HG02798 (cell line): ENCODE measurements around the gene CRACR2B.

Experiments
- ATAC-seq: cut with Tn5 transposase; IDR thresholded peaks from one replicate; pipeline ENCODE4 v1.9.1; 2021; ENCODE audit warnings: mild to moderate bottlenecking; ENCODE audit not compliant: unreplicated experiment, poor library complexity

Gene CRACR2B

GRCh38 chr11:863910-864827 lies 36.5 kb downstream of the CRACR2B start:
- no peak for ATAC-seq

- ATAC-seq: no peak
Observed at GRCh38 chr11:864898-865297, 37.2 kb downstream of the CRACR2B start.

- ATAC-seq: no peak
Observed at GRCh38 chr11:865462-866430, 38.0 kb downstream of the CRACR2B start.

- no peak for ATAC-seq
Observed at GRCh38 chr11:866481-866880, 38.8 kb downstream of the CRACR2B start.

GRCh38 chr11:867856-868358 lies 40.2 kb downstream of the CRACR2B start:
- no peak for ATAC-seq

DNA sequence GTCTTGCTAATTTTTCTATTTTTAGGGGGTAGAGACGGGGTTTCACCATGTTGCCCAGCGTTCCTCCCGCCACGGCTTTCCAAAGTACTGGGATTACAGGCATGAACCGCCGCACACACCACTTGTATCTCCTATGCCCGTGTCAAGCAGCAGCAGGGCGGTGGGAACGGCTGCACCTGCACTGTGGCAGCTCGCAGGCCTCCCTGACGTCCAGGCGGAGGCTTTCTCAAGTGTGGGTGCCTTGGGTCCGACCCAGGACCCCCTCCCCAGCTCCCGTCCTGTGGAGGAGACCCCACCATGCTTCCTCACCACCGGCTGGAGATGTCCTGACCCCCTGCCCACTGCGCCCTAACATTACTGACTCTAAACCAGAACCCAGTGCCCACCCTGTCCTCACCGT lies 40.7 kb downstream of the CRACR2B start:
- no peak for ATAC-seq

DNA sequence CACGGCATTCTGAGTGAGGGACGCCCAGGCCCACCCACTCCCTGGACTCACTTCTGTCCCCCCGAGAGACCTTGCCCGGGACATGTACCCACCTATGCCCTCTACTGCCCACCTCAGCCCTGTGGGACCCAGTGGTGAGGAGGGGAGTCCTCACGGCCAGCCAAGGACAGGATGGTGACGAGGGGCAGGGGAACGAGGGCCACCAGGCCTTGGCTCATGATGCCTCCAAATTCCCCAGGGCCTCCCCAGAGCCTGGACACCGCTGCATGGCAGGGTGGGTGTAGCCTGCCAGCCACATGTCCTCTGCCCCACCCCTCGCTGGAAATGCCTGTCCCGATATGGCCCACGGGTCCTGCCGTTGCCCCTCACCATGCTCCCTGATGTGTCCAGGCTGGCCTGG lies 41.1 kb downstream of the CRACR2B start:
- no peak for ATAC-seq

DNA sequence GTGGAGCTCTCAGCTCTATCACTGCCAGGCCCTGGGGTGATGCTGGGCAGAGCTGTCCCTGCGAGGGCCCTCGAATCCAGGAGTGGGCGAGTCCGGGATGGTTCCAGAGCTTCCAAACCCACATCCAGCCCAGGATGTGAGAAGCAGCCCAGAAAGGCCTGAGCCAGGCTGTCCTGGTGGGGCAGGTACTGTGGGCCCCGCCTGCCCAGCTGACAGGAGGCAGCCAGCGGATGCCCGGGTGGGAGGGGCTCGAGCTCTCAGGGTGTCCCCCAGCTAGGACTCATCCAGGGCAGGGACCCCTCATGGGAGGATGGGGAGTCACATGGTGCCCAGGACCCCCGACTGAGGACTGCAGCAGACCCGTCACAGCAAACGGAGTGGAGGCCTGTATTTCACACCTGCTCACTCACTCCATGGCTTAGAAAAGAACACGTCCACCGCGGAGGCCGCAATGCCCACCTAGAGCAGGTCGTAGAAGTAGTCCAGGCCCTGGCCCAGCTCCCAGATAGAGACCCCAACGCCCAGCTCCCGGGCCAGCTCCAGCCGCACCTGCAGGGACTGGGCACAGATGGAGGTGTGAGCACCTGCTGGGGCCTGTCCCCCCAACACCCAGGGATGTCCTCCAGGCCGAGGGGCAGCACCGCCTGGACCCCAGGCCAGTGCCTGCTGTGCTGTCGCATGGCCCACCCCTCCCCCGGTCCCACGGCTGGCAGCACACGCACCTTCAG lies 41.8 kb downstream of the CRACR2B start:
- no peak for ATAC-seq

DNA sequence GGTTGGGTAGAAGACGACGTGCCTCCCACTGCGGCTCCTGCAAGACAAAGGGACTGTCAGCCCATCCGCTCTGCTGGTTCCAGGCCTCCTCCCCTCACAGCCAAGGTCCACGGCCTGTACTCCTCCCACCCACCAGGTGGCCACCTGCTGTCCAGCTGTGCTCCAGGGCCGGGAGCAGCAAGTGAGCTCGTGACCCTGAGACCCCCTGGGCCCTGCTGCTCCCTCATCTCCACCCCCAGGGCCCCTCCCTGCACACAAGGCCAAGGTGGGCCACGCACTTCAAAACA lies 42.4 kb downstream of the CRACR2B start:
- no peak for ATAC-seq

DNA sequence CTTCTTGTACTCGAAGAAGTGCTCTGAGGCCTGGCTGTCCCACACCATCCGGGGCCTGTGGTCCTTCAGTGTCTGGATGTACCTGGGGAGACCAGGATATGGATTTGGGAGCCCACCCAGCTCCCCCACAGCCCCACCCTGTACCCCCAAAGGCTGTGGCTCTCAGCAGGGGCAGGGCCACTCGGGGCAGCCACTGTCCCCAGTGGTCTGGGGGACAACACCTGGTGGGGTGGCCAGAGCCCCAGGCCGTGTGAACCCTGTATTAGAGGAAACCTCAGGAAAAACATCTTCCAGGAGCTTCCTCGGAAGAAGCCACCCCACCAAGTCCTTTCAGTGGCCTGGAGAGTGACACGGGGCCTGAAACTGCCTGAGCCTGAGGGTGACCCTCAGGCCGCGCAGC lies 42.7 kb downstream of the CRACR2B start:
- no peak for ATAC-seq

DNA sequence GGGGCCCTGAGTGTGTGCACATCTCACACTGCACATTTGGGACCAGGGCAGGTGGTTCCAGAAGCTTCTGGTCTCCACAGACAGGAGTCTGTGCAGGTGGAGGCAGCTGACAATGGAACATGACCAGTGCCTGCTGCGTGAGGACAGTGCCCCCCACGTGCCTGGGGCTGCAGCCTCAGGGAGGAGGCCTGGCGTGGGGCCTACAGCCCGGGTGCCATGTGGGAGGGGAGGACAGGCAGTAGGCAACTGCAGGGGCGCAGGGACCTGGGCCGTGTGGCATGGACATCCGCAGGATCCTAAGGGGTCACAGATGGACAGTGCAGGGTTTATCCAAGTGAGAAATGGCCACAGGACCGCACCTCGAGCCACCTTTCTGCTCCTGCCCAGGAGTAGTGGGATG lies 43.8 kb downstream of the CRACR2B start:
- no peak for ATAC-seq

GRCh38 chr11:872799-873198 lies 45.1 kb downstream of the CRACR2B start:
- ATAC-seq: no peak

DNA sequence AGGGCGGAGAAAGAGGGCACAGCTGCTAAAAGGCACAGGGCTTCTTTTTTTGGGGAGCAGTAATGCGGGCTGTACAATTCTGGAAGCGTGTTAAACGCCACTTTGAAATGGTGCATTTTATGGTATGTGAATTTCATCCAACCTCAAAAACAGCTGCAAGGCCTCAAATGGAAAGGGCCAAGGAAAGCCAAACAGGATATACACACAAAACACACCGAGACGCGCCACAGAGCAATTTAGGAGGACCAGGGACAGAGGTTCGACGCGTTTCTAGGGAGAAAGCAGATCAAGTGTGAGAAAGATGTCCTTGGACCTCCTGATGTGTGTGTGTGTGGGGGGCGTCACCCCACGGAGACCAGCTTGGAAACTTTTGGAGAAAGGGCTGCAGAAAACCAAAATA lies 46.0 kb downstream of the CRACR2B start:
- ATAC-seq: no peak

DNA sequence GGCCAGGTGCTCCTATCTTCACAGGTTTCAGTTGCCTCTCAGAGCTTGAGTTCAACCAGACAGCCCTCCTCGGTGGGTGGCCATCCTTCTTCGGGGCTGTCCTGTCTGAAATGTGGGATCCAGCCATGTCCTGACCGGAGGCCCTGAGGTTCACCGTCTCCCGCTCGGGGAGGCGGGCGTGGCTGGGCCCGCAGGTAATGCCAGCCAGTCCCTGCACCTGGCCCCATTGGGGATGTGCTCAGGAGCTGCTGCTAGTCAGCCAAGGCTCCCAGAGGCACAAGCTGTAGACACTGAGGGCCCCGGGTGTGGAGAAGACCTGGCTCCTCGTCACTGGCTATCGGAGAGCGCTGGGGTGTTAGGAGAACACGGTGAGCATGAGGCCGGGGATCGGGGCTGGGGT lies 47.5 kb downstream of the CRACR2B start:
- ATAC-seq: no peak

GRCh38 chr11:875769-876301 lies 48.1 kb downstream of the CRACR2B start:
- no peak for ATAC-seq

- no peak for ATAC-seq
Observed at GRCh38 chr11:876545-876944, 48.8 kb downstream of the CRACR2B start.

DNA sequence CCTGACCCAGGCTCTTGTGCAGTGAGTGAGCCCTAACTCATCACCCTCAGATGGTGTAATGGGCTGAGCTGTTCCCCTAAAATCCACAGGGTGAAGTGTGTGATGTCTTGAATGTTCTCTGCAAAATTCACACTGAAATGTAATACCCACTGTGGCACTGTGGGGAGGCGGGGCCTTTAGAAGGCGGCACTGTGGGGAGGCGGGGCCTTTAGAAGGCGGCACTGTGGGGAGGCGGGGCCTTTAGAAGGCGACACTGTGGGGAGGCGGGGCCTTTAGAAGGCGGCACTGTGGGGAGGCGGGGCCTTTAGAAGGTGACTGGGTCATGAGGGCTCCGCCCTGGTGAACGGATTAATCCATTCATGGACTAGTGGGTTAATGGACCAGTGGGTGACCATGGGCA lies 49.8 kb downstream of the CRACR2B start:
- no peak for ATAC-seq

DNA sequence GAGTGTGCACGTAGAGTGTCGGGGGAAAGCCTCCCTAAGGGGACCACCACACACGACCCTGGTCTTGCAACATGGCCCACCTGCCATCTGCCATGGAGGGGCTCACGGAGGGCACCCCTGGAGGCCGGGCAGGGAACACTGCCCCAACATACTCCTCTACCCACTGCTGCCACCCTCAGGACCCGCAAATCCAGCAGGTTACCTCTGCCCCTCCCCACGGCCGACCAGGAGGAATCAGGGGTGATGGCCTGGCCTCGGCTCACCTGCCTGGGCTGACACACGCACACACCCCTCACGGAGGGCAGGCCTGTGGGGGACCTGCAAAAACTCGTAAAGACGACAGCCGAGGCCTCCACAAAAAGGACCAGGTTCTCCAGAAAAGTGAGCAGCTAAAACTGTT lies 52.7 kb downstream of the CRACR2B start:
- no peak for ATAC-seq
